IMR-90 (cell line): Measurements from ENCODE around the gene PPP4C. TPM values are rescaled to one million over a fixed set of nuclear protein-coding genes. Genes with fewer than 3 reads are reported as not detected.

Experiments
- ATAC-seq: fragments of 200-7000 bp; cut with Tn5 transposase; 2 replicates; pipeline ENCODE4 v1.9.1; 2020; ENCODE audit warnings: low read depth, mild to moderate bottlenecking, moderate library complexity
- BruUV-seq: library from RNA; stranded (reverse); fragments of 400-500 nt; replicated peaks from 2 replicates; lab custom pipeline; 2021; lab: Mats Ljungman, UMichigan
- CTCF ChIA-PET: fragments of 300-600 bp; formaldehyde crosslinking; extraction: SDS; loops from one replicate; lab custom pipeline; 2021; ENCODE audit warnings: antibody characterized with exemption; lab: Yijun Ruan, JAX
- POLR2A ChIA-PET: fragments of 300-600 bp; sonication (Branson Sonifier 250); formaldehyde crosslinking; loops from one replicate; lab custom pipeline; 2022; ENCODE audit warnings: antibody characterized with exemption; ENCODE audit not compliant: unreplicated experiment; lab: Charles Lee
- DNase-seq: peaks from one replicate; pipeline ENCODE4 v3.0.0; 2013
- H2AFZ ChIP-seq: replicated peaks from 2 replicates; pipeline ENCODE3; 2013; ENCODE audit warnings: low read length, mild to moderate bottlenecking; ENCODE audit not compliant: poor library complexity
- H2AK5ac ChIP-seq: 2 replicates; pipeline ENCODE4 v1.6.1; 2013; ENCODE audit warnings: low read depth, low read length, inconsistent platforms
- H2AK9ac ChIP-seq: replicated peaks from 2 replicates; pipeline ENCODE3; 2013; ENCODE audit warnings: mild to moderate bottlenecking, low read depth, low read length, moderate library complexity; ENCODE audit not compliant: poor library complexity
- H2BK120ac ChIP-seq: 2 replicates; pipeline ENCODE4 v1.6.1; 2013; ENCODE audit warnings: low read depth, low read length, inconsistent platforms
- H2BK15ac ChIP-seq: 3 replicates; pipeline ENCODE4 v1.6.1; 2013; ENCODE audit warnings: low read depth, low read length, inconsistent platforms
- H2BK20ac ChIP-seq: 2 replicates; pipeline ENCODE4 v1.6.1; 2013; ENCODE audit warnings: low read depth, mild to moderate bottlenecking, inconsistent platforms, low read length, moderate library complexity
- H2BK5ac ChIP-seq: 2 replicates; pipeline ENCODE4 v1.6.1; 2013; ENCODE audit warnings: mild to moderate bottlenecking, low read depth, low read length, inconsistent platforms; ENCODE audit not compliant: poor library complexity, severe bottlenecking
- H3K14ac ChIP-seq: replicated peaks from 2 replicates; pipeline ENCODE4 v1.6.1; 2013; ENCODE audit warnings: low read depth, low read length, inconsistent platforms
- H3K18ac ChIP-seq: 2 replicates; pipeline ENCODE4 v1.6.1; 2013; ENCODE audit warnings: low read depth, low read length, control low read depth
- H3K23ac ChIP-seq: 2 replicates; pipeline ENCODE4 v1.6.1; 2013; ENCODE audit warnings: low read depth, low read length, inconsistent platforms
- H3K27ac ChIP-seq: 2 replicates; pipeline ENCODE4 v1.5.1; 2013; ENCODE audit warnings: mild to moderate bottlenecking, control low read depth, low read length; ENCODE audit not compliant: insufficient read depth
- H3K27me3 ChIP-seq: 2 replicates; pipeline ENCODE4 v1.6.1; 2013; ENCODE audit warnings: low read length; ENCODE audit not compliant: control insufficient read depth, insufficient read depth
- H3K36me3 ChIP-seq: 2 replicates; pipeline ENCODE4 v1.6.1; 2013; ENCODE audit warnings: low read length, mixed read lengths; ENCODE audit not compliant: control insufficient read depth, insufficient read depth
- H3K4ac ChIP-seq: 2 replicates; pipeline ENCODE4 v1.6.1; 2013; ENCODE audit warnings: low read depth, low read length, inconsistent platforms
- H3K4me1 ChIP-seq: 2 replicates; pipeline ENCODE4 v1.6.1; 2013; ENCODE audit warnings: low read length, mixed read lengths; ENCODE audit not compliant: control insufficient read depth, insufficient read depth
- H3K4me2 ChIP-seq: 2 replicates; pipeline ENCODE4 v1.6.1; 2013; ENCODE audit warnings: low read depth, mild to moderate bottlenecking, control low read depth, low read length, moderate library complexity
- H3K4me3 ChIP-seq: 2 replicates; pipeline ENCODE4 v1.5.1; 2013; ENCODE audit warnings: low read depth, mild to moderate bottlenecking, control low read depth, low read length, moderate library complexity; ENCODE audit not compliant: insufficient read depth
- H3K56ac ChIP-seq: 2 replicates; pipeline ENCODE4 v1.6.1; 2013; ENCODE audit warnings: low read length, inconsistent platforms; ENCODE audit not compliant: insufficient read depth; ENCODE audit errors: extremely low read depth
- H3K79me1 ChIP-seq, 2 experiments: 2 replicates each; pipeline ENCODE4 v1.6.1; 2013; ENCODE audit warnings: low read length in 2 of 2, inconsistent platforms in 1 of 2, low read depth in 1 of 2
- H3K9ac ChIP-seq: 2 replicates; pipeline ENCODE4 v1.6.1; 2013; ENCODE audit warnings: low read depth, low read length, control low read depth
- H3K9me1 ChIP-seq: 2 replicates; pipeline ENCODE4 v1.6.1; 2013; ENCODE audit warnings: low read length, inconsistent platforms; ENCODE audit not compliant: insufficient read depth
- H3K9me3 ChIP-seq: 2 replicates; pipeline ENCODE4 v1.6.1; 2013; ENCODE audit warnings: low read length; ENCODE audit not compliant: control insufficient read depth, insufficient read depth
- H4K20me1 ChIP-seq: 2 replicates; pipeline ENCODE4 v1.6.1; 2013; ENCODE audit warnings: low read length, inconsistent platforms; ENCODE audit not compliant: insufficient read depth
- H4K5ac ChIP-seq: 2 replicates; pipeline ENCODE4 v1.6.1; 2013; ENCODE audit warnings: mild to moderate bottlenecking, low read depth, low read length, control low read depth
- H4K8ac ChIP-seq, 2 experiments: 2 replicates each; pipeline ENCODE4 v1.6.1; 2013; ENCODE audit warnings: low read depth in 2 of 2, low read length in 2 of 2, control low read depth in 1 of 2, inconsistent platforms in 1 of 2
- H4K91ac ChIP-seq: 2 replicates; pipeline ENCODE4 v1.6.1; 2013; ENCODE audit warnings: low read depth, low read length, inconsistent platforms; ENCODE audit not compliant: insufficient read depth
- ELK1 ChIP-seq: fragments of 150-350 bp; IDR thresholded peaks from 2 replicates; pipeline ENCODE4 v1.6.1; 2016; ENCODE audit warnings: low read depth, mild to moderate bottlenecking, low read length, moderate library complexity, borderline replicate concordance
- MAZ ChIP-seq: IDR thresholded peaks from 2 replicates; pipeline ENCODE4 v1.6.1; 2012; ENCODE audit warnings: low read depth, mild to moderate bottlenecking, low read length, improper control_type of control experiment, moderate library complexity, borderline replicate concordance
- MXI1 ChIP-seq: IDR thresholded peaks from 2 replicates; pipeline ENCODE4 v1.6.1; 2012; ENCODE audit warnings: low read depth, mild to moderate bottlenecking, low read length, moderate library complexity, borderline replicate concordance
- POLR2A ChIP-seq: IDR thresholded peaks from 2 replicates; pipeline ENCODE4 v1.6.1; 2012; ENCODE audit warnings: mild to moderate bottlenecking, low read depth, low read length
- SMC3 ChIP-seq: fragments of 150-350 bp; IDR thresholded peaks from 2 replicates; pipeline ENCODE4 v1.6.1; 2016; ENCODE audit warnings: low read depth, mild to moderate bottlenecking, antibody characterized with exemption, low read length, moderate library complexity
- WGBS, 2 experiments: methylation state at CpG; one replicate each; pipeline versions ENCODE4 v1.1.5 to v1.1.7; 2013; ENCODE audit warnings: missing lambda C conversion rate in 2 of 2; ENCODE audit not compliant: insufficient read length in 1 of 2; ENCODE audit errors: extremely low coverage in 2 of 2; 5-methylcytosine and 5-hydroxymethylcytosine counted together
- dilution Hi-C: fragments of 300-500 bp; cut with HindIII; formaldehyde crosslinking; loops from one replicate; pipeline ENCODE4 v1.14.3; 2018; ENCODE audit warnings: low sequenced_read_pairs; ENCODE audit not compliant: unreplicated experiment
- in situ Hi-C: fragments of 300-500 bp; cut with MboI; formaldehyde crosslinking; loops from 3 replicates; pipeline ENCODE4 v1.14.3; 2019; ENCODE audit warnings: low sequenced_read_pairs, inconsistent platforms, mixed read lengths
- intact Hi-C: fragments of 100-400 bp; cut with micrococcal nuclease; formaldehyde crosslinking; loops from 2 replicates; pipeline ENCODE4 v1.10.0; 2022
- polyA plus RNA-seq, 3 experiments: library from polyadenylated mRNA; depleted of rRNA; stranded (reverse); fragments of >200 nt; gene quantifications; 2 replicates each; pipeline ENCODE4 v1.2.3, GENCODE V29; 2012; ENCODE audit warnings: low replicate concordance in 1 of 3
- total RNA-seq: library from RNA; depleted of rRNA; stranded (reverse); fragments of >200 nt; gene quantifications from 2 replicates; pipeline ENCODE4 v1.2.3, GENCODE V29; 2012

PPP4C gene
- total and polyA plus RNA-seq, 2 of the 4 experiments (the other 2 are of a cell fraction), result 200 to 209 TPM

DNA sequence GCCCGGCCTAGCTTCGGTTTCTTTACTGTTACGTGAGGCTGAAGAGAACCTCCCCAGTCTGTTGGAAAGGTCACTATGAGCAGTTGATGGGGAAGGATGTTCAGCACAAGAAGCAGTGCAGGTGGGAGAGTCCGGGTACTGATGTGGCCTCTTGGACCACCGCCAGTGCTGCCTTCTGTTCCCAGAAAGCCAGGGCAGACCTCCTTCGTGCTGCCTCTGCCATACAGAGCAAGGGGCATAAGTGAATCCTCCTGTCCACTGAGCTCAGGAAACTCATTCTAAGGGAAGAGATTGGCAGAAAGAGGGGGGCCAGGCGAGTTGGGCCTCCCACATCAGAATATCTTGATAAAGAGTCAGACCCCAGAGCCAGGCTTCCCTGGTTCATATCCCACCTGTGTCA is 3.7 kb downstream of the PPP4C start:
- Histone ChIP-seq H3K18ac (no peak overlapping the region), H3K14ac (no peak overlapping the region), H2BK20ac (no peak overlapping the region), H3K36me3 (peaks cover 59% of the 10 kb centered on the region), H4K20me1 (peaks cover 48% of the 10 kb centered on the region), H3K9ac (no peak overlapping the region), H3K9me1 (no peaks in the 10 kb centered on the region), H3K4me1 (peaks cover 11% of the 10 kb centered on the region), H4K5ac (no peak overlapping the region), H3K4ac (no peak overlapping the region), H3K23ac (no peak overlapping the region), H4K8ac (no peak overlapping the region), H3K4me3 (no peak overlapping the region), H3K4me2 (no peak overlapping the region), H2AK5ac (no peak overlapping the region), H4K91ac (no peak overlapping the region), H2BK120ac (no peak overlapping the region), H3K9me3 (no peaks in the 10 kb centered on the region), H3K79me1 (peaks cover 34 to 64% of the 10 kb centered on the region in 2 experiments), H2AK9ac (no peak overlapping the region), H3K27me3 (no peaks in the 10 kb centered on the region), H2AFZ (no peak overlapping the region), H3K56ac (no peak overlapping the region), H2BK5ac (no peak overlapping the region), H3K27ac (no peak overlapping the region), H2BK15ac (no peak overlapping the region)
- no TSS peak for BruUV-seq
- dilution Hi-C loops, result no loop called here
- POLR2A ChIA-PET, result interaction anchor here (0.7 to 0.8 kb wide), 2 partner anchors 13 to 23 kb away, joined by 3 to 7 read pairs; no protein-coding TSS in a partner anchor
- ATAC-seq (no peak), DNase-seq (no peak)
- in situ Hi-C loops, result loop anchor here (10.0 kb wide), 1 partner anchor 325 kb away; the partner anchor contains the start of gene ZNF771
- intact Hi-C loops, result no loop called here
- CTCF ChIA-PET, result no interaction called here
- TF ChIP-seq MXI1 (no peak), POLR2A (no peak), ELK1 (no peak), SMC3 (no peak), MAZ (no peak)
- WGBS, 2 experiments, result 80% methylated on average over 1 of the region's 7 CpGs; no CpG with 5 or more reads in 1 of the 2 experiments
